Skeletal muscle satellite cell (primary cell): ENCODE results near the gene LRIT2.

ENCODE experiments used
- H3K27me3 ChIP-seq: 2 replicates; pipeline ENCODE4 v1.7.0; 2013; ENCODE audit warnings: low read length; ENCODE audit not compliant: control insufficient read depth, insufficient read depth
- H3K36me3 ChIP-seq: 2 replicates; pipeline ENCODE4 v1.7.0; 2013; ENCODE audit warnings: mild to moderate bottlenecking, control low read depth, low read length; ENCODE audit not compliant: insufficient read depth
- H3K4me1 ChIP-seq: 2 replicates; pipeline ENCODE4 v1.7.0; 2013; ENCODE audit warnings: low read length; ENCODE audit not compliant: control insufficient read depth, insufficient read depth
- H3K4me2 ChIP-seq: 2 replicates; pipeline ENCODE4 v1.7.0; 2013; ENCODE audit warnings: mild to moderate bottlenecking, low read length
- H3K4me3 ChIP-seq: 2 replicates; pipeline ENCODE4 v1.7.0; 2013; ENCODE audit warnings: low read length
- H3K9ac ChIP-seq: 2 replicates; pipeline ENCODE4 v1.7.0; 2013; ENCODE audit warnings: mild to moderate bottlenecking, low read depth, low read length, moderate library complexity
- H3K9me3 ChIP-seq: replicated peaks from 2 replicates; pipeline ENCODE4 v1.7.0; 2013; ENCODE audit warnings: mild to moderate bottlenecking, control low read depth, low read length

The LRIT2 gene

GRCh38 chr10:84237199-84238051 is 12.1 kb upstream of the LRIT2 start:
- no peak overlapping the region for H3K9ac ChIP-seq
- no peak overlapping the region for H3K4me3 ChIP-seq
- peaks cover 11% of the 10 kb centered on the region for H3K27me3 ChIP-seq
- no peaks in the 10 kb centered on the region for H3K4me1 ChIP-seq
- H3K9me3 ChIP-seq = no peaks in the 10 kb centered on the region
- H3K4me2 ChIP-seq = no peak overlapping the region
- H3K36me3 ChIP-seq = no peaks in the 10 kb centered on the region

DNA sequence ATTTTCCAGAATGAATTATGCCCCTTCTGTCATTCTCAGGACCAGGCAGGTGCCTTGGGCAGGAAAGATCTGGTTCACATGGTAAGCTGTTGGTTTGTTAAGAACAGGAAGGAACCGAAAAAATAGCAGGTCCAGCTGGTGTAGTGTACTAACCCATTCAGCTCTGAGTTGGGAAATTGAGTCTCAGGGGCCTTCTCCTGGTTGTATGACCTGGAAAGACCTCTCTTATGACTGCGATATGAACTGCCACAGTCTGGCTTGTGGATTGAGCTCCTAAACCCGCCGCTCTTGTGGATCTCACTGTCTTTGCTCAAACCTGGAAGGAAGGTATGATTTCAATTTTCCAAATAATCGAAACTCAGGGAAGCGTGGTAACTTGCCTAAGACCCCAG is 11.5 kb upstream of the LRIT2 start:
- H3K36me3 ChIP-seq = no peaks in the 10 kb centered on the region
- no peaks in the 10 kb centered on the region for H3K4me1 ChIP-seq
- no peak overlapping the region for H3K4me2 ChIP-seq
- H3K9me3 ChIP-seq = no peaks in the 10 kb centered on the region
- H3K27me3 ChIP-seq = peaks cover 6% of the 10 kb centered on the region
- no peak overlapping the region for H3K4me3 ChIP-seq
- H3K9ac ChIP-seq = no peak overlapping the region

- Histone ChIP-seq H3K4me1 (no peaks in the 10 kb centered on the region), H3K27me3 (peaks cover 8% of the 10 kb centered on the region), H3K9ac (no peak overlapping the region), H3K9me3 (no peaks in the 10 kb centered on the region), H3K4me3 (no peak overlapping the region), H3K36me3 (no peaks in the 10 kb centered on the region), H3K4me2 (no peak overlapping the region)
These were observed 9.8 kb upstream of the LRIT2 start for GRCh38 chr10:84235096-84235495.

DNA sequence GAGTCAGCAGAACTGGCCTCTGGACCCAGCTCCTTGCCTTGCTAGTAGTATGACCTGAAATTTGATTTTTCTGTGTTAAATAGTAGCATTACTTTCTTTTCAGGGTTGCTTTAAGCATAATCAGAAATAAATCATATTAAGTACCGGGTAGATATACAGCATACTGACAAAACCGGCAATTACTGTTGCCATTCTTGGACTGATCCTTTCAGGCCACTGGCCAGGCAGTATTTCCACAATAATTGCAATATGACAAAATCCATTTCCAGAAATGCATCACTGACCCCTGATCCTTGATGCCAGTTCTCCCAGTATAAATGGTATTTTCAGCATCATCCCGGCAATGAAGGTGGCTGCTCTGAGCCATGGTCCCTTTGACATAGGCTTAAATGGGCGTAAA is 9.1 kb upstream of the LRIT2 start:
- no peak overlapping the region for H3K4me3 ChIP-seq
- peaks cover 6% of the 10 kb centered on the region for H3K27me3 ChIP-seq
- no peak overlapping the region for H3K9ac ChIP-seq
- H3K9me3 ChIP-seq = no peaks in the 10 kb centered on the region
- no peaks in the 10 kb centered on the region for H3K36me3 ChIP-seq
- H3K4me1 ChIP-seq = no peaks in the 10 kb centered on the region
- no peak overlapping the region for H3K4me2 ChIP-seq

DNA sequence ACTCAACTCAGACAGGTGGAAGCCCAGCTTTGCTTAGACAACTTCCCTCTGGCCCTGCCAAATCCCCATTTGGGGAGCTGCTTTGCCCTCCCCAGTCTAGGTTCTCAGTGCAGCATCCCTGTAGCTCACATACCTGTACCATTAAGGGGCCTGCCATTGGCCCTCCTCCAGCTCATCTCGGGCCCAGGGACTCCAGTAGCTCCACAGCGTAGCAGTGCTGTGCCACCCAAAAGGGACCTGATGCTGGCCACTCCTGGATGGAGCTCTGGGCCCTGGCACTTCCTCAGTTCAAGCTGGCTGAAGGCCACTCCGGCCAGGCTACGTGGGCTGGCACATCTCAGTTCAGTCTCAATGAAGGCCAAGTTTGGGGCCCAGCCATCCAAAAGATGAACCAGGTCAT is 8.6 kb upstream of the LRIT2 start:
- H3K27me3 ChIP-seq = peaks cover 6% of the 10 kb centered on the region
- H3K4me1 ChIP-seq = no peaks in the 10 kb centered on the region
- H3K4me3 ChIP-seq = no peak overlapping the region

DNA sequence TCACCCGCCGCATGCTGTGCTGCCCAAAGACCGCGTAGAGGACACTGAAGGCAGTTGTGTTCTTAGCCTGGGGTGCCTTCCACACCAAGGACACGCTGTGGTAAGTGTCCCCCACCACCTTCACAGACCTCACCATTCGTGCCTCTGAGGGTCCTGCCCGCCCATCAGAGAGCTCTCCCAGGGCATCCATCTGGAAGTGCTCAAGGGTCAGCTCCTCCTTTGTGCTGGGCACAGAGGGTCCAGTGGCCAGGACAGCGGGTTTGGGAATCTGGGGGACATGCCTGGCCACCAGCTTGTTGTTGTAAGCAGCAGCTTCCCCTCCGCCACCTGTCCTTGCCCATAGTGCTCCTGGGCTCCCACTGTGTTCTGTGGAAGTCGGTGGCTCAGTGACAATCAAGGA is 7.0 kb upstream of the LRIT2 start:
- Histone ChIP-seq H3K4me2 (no peak overlapping the region), H3K4me3 (no peak overlapping the region), H3K36me3 (no peaks in the 10 kb centered on the region), H3K27me3 (peaks cover 6% of the 10 kb centered on the region), H3K9ac (no peak overlapping the region), H3K4me1 (no peaks in the 10 kb centered on the region), H3K9me3 (no peaks in the 10 kb centered on the region)

More for the DNA sequence above, 8.6 kb upstream of the LRIT2 start:
- Histone ChIP-seq H3K4me2 (no peak overlapping the region), H3K36me3 (no peaks in the 10 kb centered on the region), H3K9ac (no peak overlapping the region), H3K9me3 (no peaks in the 10 kb centered on the region)

DNA sequence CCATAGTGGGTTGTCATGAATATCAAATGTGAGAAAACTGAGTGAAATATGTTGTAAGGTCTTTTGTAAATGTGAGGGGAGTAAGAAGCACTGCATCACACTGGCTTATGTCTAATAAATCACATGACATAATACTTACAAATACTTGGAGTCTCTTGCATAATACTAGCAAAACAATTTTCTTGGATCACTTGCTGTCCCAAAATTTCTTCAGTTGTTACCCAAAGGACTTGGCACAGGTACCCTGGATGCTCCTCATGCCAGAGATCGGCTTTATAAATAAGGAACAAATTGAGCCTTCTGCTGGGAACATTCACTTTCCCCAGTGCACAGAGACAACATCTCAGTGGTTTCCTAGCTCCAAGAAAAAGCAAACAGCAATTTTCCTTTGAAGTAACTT is 5.0 kb upstream of the LRIT2 start:
- Histone ChIP-seq H3K36me3 (no peaks in the 10 kb centered on the region), H3K9ac (no peak overlapping the region), H3K4me2 (no peak overlapping the region), H3K4me1 (no peaks in the 10 kb centered on the region), H3K9me3 (no peaks in the 10 kb centered on the region), H3K27me3 (peaks cover 6% of the 10 kb centered on the region), H3K4me3 (no peak overlapping the region)

DNA sequence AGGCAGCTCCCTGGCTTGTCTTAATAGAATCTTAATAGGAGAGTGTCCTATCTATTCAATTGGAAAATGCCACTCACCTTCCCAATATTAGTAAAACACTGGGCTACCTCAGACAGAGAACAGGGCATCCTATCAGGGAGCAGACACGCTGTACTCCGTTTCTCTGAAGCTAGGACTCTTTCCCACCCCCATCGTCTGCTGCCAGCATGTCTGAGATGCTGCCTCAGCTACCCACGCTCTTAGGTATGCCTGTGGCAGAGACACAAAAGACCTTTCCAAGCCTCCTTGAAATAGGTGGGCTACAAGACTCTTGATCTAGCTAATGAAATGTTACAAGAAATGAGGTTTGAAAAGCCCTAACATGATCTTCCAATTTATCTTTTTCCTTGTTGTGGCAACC is 2.5 kb upstream of the LRIT2 start:
- H3K27me3 ChIP-seq = peaks cover 6% of the 10 kb centered on the region
- no peaks in the 10 kb centered on the region for H3K4me1 ChIP-seq
- no peak overlapping the region for H3K4me3 ChIP-seq
- no peaks in the 10 kb centered on the region for H3K9me3 ChIP-seq
- no peak overlapping the region for H3K4me2 ChIP-seq
- no peaks in the 10 kb centered on the region for H3K36me3 ChIP-seq
- H3K9ac ChIP-seq = no peak overlapping the region

- peaks cover 6% of the 10 kb centered on the region for H3K27me3 ChIP-seq
- no peak overlapping the region for H3K4me3 ChIP-seq
- H3K4me2 ChIP-seq = no peak overlapping the region
- H3K9ac ChIP-seq = no peak overlapping the region
- no peaks in the 10 kb centered on the region for H3K4me1 ChIP-seq
- no peaks in the 10 kb centered on the region for H3K36me3 ChIP-seq
- no peaks in the 10 kb centered on the region for H3K9me3 ChIP-seq
These were observed 1.3 kb upstream of the LRIT2 start for GRCh38 chr10:84226616-84227015.

- Histone ChIP-seq H3K4me3 (no peak overlapping the region), H3K9me3 (no peaks in the 10 kb centered on the region), H3K9ac (no peak overlapping the region), H3K27me3 (no peaks in the 10 kb centered on the region), H3K4me1 (no peaks in the 10 kb centered on the region), H3K4me2 (no peak overlapping the region), H3K36me3 (no peaks in the 10 kb centered on the region)
These were observed 824 bp downstream of the LRIT2 start for GRCh38 chr10:84224411-84225028.

DNA sequence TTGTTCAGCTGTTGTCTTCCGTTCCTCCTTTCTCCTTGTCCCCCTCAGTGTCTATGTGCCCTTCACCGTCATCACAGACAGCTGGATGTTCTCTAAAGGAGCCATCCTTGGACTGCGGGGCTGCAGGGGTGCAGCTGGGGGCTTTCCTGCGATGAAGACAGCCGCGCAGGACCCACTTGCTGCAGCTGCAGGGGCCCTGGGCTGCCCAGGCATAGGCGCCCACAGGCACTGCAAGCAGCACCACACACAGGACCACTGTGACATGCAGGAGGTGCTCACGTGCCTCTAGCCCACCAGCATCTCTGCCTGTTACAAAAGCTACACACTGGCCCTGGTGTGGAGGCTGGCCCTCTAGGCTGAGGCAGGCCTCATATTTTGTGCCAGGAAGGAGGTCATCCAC is 3.4 kb downstream of the LRIT2 start:
- no peaks in the 10 kb centered on the region for H3K36me3 ChIP-seq
- no peaks in the 10 kb centered on the region for H3K27me3 ChIP-seq
- no peak overlapping the region for H3K9ac ChIP-seq
- no peaks in the 10 kb centered on the region for H3K9me3 ChIP-seq
- no peak overlapping the region for H3K4me2 ChIP-seq
- H3K4me3 ChIP-seq = no peak overlapping the region
- no peaks in the 10 kb centered on the region for H3K4me1 ChIP-seq

DNA sequence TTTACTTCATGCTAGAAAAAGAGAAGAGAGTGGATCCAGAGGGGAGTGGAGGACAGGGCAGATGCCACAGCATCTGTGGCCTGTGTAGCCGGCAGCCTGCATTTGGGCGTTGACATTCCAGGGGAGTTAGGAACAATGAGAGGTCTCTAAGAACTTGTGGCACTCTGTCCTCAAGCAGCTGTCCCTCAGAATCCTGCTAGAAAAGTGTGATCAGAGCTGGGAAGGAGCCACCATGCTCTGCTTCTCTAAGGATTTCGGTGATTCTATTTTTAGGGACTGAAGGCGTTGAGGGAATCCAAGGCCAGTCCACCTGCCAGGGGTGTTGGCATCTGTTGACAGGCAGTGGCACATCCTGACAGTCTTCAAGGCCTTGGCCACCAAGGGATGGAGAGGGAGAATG is 7.6 kb downstream of the LRIT2 start:
- Histone ChIP-seq H3K4me2 (no peak overlapping the region), H3K9ac (no peak overlapping the region)

More for the DNA sequence above, 7.6 kb downstream of the LRIT2 start:
- H3K36me3 ChIP-seq = no peaks in the 10 kb centered on the region
- no peaks in the 10 kb centered on the region for H3K4me1 ChIP-seq
- no peaks in the 10 kb centered on the region for H3K27me3 ChIP-seq
- H3K4me3 ChIP-seq = no peak overlapping the region
- H3K9me3 ChIP-seq = no peaks in the 10 kb centered on the region
